AG09309 (cell line): ENCODE data around the gene RMND1.
A peak's percentile ranks its signal among the peaks of the same experiment; 100 is the strongest.
"Not testable (repeated sequence)": the region's sequence is repeated elsewhere in the genome, so short reads cannot be mapped to it uniquely, and the experiment has no call there.

ENCODE experiments used
- DNase-seq: peaks from one replicate; pipeline ENCODE4 v3.0.0-alpha.2; 2010; ENCODE audit warnings: low read depth
- H3K4me3 ChIP-seq: 2 replicates; pipeline ENCODE4 v1.5.1; 2011; ENCODE audit warnings: mild to moderate bottlenecking, low read depth, low read length, moderate library complexity; ENCODE audit not compliant: control insufficient read depth
- TF ChIP-seq, protein P1 (sequence below): IDR thresholded peaks from 2 replicates; pipeline ENCODE4 v1.5.1; 2011; ENCODE audit warnings: mild to moderate bottlenecking, low read depth, low read length, inconsistent platforms; ENCODE audit not compliant: insufficient read depth, control insufficient read depth; ENCODE audit errors: missing control alignments

The RMND1 gene

DNA sequence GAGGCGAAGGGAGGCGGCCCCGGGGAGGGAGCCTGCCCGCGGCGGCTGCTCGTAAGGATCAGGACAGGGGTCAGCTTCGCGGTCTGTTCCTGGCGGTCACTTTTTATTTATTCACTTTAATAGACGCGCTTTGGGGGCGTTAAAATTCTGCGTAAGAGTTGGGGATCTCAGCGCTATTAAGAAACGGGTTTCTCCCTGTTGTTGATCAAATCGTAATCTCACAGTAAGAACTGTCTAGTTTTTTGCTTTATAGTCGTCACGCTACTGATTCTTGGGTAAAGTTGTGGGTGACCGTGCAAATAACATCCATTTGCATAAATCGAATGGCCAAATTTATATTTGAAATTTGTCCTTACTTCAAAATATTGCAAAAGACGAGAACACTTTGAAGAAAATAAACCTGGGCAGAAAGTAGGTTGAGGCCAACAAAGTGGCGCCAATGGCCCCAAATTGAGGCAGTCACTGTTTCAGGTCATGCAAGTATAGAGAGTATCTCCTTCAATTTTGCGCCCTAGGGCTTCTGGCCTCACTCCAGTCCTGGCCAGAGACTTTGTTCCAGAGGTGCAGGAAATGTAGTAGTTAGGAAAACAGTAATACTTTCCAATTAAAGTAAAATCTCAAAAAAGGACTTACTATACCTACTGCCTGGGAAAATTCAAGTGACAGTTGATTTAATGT lies 963 bp upstream of the RMND1 start:
- DNase-seq = no peak
- TF ChIP-seq, protein P1, sequence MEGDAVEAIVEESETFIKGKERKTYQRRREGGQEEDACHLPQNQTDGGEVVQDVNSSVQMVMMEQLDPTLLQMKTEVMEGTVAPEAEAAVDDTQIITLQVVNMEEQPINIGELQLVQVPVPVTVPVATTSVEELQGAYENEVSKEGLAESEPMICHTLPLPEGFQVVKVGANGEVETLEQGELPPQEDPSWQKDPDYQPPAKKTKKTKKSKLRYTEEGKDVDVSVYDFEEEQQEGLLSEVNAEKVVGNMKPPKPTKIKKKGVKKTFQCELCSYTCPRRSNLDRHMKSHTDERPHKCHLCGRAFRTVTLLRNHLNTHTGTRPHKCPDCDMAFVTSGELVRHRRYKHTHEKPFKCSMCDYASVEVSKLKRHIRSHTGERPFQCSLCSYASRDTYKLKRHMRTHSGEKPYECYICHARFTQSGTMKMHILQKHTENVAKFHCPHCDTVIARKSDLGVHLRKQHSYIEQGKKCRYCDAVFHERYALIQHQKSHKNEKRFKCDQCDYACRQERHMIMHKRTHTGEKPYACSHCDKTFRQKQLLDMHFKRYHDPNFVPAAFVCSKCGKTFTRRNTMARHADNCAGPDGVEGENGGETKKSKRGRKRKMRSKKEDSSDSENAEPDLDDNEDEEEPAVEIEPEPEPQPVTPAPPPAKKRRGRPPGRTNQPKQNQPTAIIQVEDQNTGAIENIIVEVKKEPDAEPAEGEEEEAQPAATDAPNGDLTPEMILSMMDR = no peak
- peak overlapping the region; percentile 93 for H3K4me3 ChIP-seq

DNA sequence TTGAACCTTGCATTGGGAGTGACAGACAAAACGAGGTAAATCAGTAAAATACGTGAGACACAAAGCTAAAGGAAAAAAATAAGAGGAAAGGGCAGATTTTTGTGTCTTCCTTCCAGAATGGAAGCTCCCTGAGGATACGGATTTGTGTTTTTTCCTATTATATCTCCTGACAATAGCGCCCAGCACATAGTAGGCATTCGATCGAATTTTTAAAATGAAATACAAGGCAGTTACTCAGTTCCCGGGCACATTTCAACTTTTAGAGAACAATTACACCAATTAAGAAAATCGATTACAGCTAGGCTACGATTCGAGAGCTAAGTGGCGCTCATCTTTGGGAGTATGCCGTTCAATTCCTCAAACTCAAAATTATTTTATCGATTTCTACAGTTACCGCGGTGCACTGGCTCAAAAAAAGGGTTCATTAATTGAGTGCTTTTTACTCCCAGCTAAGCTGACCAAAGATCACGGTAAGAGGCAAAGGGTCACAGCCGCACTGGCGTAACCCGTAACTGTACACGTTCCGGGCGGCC lies 443 bp downstream of the RMND1 start:
- DNase-seq = no peak
- TF ChIP-seq, protein P1 = no peak
- H3K4me3 ChIP-seq = peak overlapping the region; percentile 93

DNA sequence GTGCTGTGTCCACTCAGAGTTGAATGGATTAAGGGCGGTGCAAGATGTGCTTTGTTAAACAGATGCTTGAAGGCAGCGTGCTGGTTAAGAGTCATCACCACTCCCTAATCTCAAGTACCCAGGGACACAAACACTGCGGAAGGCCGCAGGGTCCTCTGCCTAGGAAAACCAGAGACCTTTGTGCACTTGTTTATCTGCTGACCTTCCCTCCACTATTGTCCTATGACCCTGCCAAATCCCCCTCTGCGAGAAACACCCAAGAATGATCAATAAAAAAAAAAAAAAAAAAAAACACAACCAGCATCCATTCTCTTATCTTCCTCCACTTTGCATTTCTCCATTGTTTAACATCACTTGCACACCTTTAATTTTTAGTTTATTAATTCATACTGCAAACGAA lies 998 bp downstream of the RMND1 start:
- H3K4me3 ChIP-seq = peak overlapping the region; percentile 93
- not testable (repeated sequence) for DNase-seq

DNA sequence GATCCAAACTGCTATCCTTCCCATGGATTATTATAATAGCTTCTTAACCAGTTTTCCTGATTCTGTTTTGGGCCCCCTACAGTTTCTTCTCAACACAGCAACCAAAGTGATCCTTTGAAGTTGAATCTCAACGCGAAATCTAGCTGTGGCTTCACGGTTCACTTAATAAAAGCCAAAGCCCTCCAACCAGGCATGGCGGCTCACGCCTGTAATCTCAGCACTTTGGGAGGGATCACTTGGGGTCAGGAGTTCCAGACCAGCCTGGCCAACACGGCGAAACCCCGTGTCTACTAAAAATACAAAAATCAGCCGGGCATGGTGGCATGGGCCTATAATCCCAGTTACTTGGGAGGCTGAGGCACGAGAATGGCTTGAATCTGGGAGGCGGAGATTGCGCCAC lies 3.3 kb downstream of the RMND1 start:
- TF ChIP-seq, protein P1 = no peak
- DNase-seq = no peak

DNA sequence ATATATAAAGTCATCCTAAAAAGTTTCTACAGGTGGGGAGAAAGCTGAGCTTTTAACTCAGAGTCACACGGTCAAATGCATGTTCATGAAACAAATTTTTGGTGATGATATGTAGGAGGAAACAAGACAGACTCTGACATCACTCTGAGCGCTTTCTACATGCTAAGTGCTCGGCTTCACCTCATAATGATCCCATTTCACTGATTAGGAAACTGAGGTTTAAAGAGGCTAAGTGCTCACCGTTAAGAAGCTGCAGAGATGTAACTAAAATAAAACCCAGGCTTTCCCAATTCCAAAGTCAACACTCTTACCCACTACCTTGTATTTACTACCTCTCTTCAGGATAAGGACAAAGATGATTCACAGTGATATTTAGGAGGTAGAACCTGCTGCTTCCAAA lies 4.7 kb downstream of the RMND1 start:
- no peak for DNase-seq
- no peak overlapping the region for H3K4me3 ChIP-seq
- TF ChIP-seq, protein P1 = no peak

More for the DNA sequence above, 3.3 kb downstream of the RMND1 start:
- no peak overlapping the region for H3K4me3 ChIP-seq

DNA sequence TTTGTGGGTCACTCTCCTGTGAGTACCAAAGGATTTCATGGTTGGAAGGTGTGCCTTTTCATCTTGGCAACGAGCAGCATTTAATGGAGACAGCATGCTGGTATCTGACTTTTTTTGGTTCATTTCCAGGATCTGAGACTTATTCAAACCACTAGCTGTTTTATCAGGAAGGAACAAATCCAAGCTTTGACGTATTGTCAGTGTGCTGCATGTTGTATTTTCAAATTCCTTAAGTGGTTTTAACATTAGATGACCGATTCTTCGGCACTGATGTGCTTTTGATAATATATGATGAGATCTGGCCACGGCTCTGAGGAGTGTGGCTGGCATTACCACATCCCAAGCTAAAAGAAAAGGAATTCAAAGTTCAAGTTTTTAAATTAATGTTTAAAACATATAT lies 6.4 kb downstream of the RMND1 start:
- DNase-seq = peak; percentile 60
- TF ChIP-seq, protein P1 = no peak
- H3K4me3 ChIP-seq = no peak overlapping the region

DNA sequence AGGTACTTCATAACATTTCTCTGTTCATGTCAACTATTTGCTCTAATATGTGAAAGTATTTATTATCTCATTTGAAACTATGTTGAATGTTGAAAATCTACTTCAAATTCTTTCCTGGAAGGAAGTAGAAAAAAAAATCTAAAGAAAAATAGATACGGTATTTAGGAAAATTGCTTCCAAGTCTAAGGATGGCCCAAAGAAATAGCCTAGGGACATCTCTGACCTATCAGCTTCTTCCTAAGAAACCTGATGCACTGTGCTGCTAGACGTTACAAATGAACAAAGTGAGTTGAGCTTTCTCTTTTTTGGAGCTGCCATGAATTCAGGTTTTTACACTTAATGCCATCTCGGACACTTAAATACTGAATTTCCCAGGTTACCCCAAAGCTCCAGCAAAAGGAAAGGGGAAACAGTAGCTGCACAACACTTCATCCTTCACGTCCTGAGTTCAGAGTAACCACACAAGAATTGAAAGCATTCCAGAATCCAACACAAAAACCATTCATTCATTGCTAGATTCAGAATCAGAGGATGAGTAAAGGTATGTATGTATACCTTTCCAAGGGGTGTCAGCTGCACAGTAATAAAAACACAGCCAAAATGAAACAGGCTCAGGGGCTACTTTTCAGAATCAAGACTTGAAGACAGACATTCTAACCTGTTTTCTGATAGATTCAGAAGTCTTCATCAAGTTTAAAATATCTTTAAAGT lies 7.9 kb downstream of the RMND1 start:
- TF ChIP-seq, protein P1 = no peak

More for the DNA sequence above, 7.9 kb downstream of the RMND1 start:
- no peak overlapping the region for H3K4me3 ChIP-seq
- no peak for DNase-seq
